Inflammatory macrophage treated with lipopolysaccharide for 4 hours (primary cell): Measurements from ENCODE around the gene SLA2.
"Not testable (repeated sequence)": the region's sequence is repeated elsewhere in the genome, so short reads cannot be mapped to it uniquely, and the experiment has no call there.

Experiments
- DNase-seq: peaks from one replicate; pipeline ENCODE4 v3.0.0-alpha.2; 2020

SLA2 gene

GRCh38 chr20:36644706-36645095 lies 1.3 kb downstream of the SLA2 start:
- no peak for DNase-seq

GRCh38 chr20:36644032-36644705 lies 1.8 kb downstream of the SLA2 start:
- no peak for DNase-seq

DNA sequence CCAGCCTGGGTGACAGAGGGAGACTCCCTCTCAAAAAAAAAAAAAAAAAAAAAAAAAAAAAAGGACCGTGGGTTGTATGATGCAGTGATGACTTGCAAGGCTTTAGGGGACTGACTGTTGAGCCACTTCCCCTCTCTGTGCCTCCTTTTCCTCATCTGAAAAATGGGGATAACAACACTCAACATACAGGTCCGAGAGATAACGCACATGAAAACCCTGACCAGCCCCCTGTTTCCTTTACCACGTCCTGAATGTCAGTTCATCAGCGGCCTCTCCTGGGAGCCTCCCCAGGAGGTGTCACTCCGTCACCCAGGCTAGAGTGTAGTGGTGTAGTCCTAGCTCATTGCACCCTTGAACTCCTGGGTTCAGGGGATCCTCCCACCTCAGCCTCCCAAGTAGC lies 3.9 kb downstream of the SLA2 start:
- peak; percentile 41 for DNase-seq

DNA sequence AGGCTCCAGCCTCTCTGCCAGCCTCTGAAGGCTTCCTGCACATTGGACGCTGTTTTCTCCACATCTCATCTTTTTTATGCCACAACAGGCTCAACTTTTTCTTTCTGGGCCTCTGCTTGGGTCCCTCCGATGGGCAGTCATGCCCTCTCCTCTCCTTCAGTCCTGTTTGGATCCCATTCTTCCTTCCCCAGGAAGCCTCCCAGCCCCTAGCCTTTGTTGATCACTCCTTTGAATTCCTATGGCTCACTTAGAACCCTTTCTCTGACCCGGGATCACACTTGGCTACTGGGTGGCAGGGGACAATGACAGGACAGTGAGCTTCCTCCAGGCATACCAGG lies 4.5 kb downstream of the SLA2 start:
- no peak for DNase-seq

- DNase-seq, result not testable (repeated sequence)
Measured at GRCh38 chr20:36638876-36639400, 7.1 kb downstream of the SLA2 start.

- DNase-seq, result no peak
Measured at GRCh38 chr20:36634342-36634741, 11.7 kb downstream of the SLA2 start.

DNA sequence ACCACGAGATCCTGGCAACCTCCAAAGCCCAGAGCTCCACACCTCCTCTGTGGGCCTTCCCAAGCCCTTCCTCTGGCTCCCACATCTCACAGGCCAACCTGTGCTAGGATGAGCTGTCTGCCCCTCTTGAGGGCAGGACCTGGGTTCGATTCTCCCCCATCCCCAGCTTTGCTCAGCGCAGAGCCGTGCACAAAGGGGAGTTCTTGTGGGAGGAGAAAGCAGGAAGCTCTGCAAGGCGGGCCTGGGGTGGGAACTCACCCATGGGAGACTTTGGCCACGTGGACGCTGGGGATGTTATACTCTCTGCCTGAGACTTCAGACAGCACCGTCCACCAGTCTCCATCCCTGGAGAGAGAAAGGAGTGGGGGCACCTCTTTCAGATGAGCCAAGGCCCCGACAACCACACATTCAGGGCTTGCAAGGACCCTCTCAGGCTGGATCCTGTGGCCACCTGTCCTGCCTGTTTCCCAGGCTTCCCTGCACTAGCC lies 12.7 kb downstream of the SLA2 start:
- no peak for DNase-seq

DNA sequence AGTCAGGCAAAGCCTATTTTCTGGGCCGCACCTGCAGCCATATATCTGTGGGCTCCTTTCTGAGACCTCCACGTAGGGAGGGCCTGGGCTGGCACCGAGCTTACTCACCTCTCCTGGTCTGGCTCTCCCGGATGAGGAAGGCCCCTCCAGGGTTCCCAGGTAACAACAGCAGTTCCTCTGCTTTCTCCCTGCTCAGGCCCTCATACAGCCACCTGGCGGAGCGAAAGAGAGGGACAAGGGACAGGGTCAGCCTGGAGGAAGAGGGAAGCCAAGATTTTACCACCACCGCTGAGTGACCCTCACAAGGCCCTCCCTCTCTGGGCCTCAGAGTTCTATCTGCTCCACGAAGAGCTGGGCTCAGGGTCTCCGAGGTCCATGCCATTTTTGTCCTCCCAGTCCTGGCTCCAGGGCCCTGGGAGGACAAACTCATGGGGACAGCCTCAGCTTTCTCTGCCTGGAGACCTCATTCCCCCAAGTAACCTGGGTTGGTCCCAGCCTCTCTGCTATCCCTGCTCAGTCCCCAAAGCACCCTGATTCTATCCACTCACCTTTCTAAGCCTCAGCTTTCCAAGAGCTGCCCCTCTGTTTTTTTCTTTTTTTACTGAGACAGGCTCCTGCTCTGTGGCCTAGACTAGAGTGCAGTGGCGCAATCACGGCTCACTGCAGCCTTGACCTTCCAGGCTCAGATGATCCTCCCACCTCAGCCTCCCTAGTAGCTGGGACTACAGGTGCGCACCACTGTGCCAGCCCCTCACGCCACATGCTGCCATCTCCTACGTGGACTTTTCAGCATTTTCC lies 13.3 kb downstream of the SLA2 start:
- DNase-seq, result no peak

DNA sequence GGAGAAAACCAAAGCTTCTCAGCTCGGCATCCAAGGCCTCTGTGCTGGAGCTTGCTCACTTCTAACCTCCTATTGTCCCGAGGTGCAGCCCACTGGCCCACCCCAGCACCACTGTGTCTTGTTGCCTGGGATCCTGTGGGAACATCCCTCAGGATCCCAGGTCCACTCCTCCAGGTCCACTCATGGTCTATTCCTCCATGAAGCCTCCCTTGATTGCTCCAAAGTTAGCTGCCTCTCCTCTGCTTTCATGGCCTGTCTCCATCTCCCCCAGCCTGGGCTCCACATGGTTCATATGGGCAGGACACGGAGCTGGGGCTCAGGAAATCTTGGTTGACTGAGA lies 13.9 kb downstream of the SLA2 start:
- no peak for DNase-seq

DNA sequence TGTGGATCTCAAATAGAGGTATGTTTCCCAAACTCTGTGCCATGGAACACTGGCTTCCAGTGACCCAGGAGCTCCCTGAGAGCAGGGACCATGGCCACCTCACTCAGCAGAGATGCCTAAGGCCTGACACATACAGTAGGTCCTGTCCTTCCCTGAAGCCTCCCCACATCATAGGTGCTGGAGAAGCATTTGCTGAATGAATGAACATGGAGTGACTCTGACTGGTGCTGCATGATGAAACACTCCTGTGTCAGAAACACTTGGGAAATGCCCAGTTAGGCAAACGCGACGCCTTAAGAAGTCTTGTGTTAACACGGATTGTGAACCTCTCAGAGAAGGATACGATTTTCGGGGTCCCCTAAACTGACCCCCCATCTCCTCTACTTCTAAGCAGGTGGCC lies 14.3 kb downstream of the SLA2 start:
- peak; percentile 43 for DNase-seq

DNA sequence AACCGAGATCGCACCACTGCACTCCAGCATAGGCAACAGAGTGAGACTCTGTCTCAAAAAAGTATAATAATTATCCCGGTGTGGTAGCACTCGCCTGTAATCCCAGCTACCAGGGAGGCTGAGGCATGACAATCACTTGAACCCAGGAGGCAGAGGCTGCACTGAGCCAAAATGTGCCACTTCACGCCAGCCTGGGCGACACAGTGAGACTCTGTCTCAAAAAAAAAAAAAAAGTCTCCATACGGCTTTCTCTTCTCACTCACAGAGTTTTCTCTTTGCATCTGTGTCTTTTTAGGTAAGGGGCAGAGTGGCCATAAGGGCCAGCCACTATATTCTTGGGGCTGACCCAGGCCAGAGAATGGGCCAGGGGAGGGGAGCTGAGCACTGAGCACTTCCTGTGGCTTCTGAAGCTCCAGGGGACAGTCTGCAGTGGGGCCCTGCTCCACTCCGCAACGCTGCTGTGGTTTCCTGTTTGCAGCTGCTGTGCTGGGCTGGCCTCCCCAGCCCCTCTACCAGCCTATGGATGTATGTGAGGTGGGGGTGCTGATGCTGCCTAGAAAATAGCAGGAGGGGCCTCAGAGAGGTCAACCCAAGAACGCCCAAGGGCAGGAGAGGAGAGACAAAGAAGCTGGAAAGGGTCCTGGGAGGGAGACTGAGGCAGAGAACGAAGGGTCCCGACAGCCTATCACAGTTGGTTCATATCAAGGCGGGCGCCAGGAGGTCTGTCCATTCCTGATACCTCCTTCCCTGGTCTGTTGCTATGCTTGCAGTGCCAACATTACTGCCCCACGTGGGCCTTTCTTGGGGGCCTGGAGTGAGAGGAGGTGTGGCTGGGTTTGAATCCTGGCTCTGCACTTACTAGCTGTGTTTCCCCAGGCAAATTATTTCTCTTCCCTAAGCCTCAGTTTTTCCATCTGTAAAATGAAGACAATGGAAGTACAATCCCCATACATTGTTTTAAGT lies 16.0 kb downstream of the SLA2 start:
- DNase-seq, result no peak

DNA sequence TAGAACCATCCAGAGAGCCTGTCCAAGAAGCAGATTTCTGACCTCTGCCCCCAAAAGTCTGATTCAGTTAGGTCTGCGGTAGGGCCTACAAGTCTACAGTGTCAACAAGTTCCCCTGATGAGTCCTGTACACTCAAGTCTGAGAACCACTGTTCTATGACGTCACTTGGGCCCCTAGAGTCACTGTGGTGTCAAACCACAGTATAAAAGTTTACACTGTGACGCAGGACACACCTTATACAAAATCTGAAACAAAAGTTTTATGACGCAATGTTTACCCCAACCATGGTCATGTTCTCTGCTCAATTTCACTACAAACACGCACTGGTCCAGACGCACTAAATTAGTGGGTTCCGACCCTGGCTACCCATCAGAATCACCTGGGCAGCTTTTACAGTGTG lies 17.9 kb downstream of the SLA2 start:
- DNase-seq, result no peak

GRCh38 chr20:36624944-36625324 lies 21.1 kb downstream of the SLA2 start:
- DNase-seq, result no peak

DNA sequence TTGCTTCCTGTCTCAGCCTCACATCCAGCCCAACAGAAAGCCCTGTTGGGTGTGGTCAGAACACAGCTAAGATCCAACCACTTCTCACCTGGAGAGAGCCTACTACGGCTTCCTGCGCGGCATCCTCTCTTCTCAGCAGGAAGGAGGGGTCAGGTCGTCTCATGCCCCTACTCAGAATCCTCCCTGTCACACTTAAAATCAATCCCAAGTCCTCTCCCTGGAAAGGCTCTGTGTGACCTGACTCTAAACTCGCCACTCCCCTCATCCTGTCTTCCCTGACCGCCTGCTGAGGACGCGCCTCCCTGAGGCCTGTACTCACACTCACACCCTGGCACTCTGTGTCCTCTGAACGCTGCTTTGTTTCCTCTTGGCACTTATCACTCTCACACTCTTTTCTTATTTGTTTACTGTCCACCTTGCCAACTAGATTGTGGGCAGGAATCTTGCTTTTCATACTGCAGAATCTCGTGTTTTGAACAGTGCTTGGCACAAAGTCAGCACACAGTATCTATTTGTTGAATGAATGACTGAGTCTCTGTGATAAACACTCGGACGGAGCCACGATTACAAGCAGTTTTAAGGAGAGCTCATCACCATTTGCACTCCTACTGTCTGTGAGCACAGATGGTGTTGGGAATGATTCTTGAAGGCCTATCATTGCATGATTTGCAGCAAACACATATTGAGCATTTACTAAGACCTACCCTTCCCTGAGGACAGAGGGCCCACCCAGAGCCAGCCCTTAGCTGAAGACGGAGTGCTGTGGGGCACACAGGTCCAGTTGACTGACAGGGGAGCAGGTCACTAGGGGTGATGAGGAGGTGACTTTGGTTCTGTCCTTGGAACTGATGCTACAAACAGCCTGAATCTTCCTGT lies 21.7 kb downstream of the SLA2 start:
- DNase-seq, result no peak

- no peak for DNase-seq
Measured at GRCh38 chr20:36623444-36623843, 22.6 kb downstream of the SLA2 start.

- DNase-seq, result no peak
Measured at GRCh38 chr20:36620917-36621316, 25.1 kb downstream of the SLA2 start.

GRCh38 chr20:36614781-36615557 lies 31.0 kb downstream of the SLA2 start:
- DNase-seq, result no peak

DNA sequence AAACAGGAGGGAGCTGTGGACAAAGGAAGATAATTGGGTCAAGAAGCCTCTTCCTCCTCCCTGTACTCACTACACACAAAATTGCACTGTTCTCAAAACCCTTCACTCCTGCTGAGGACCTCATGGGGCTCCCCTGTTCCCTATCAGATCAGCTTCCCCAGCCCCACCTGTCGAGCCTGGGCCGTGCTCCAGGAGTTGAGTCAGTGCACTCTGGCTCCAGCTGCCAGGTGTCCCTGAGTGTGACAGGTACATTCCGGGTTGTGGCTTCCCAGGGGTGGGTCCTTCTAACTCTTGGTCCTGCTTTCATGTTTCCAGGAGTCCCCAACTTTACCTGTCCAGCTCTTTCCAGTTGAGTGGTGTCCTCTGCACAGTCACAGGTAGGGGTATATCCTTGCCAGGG lies 32.0 kb downstream of the SLA2 start:
- DNase-seq, result no peak

DNA sequence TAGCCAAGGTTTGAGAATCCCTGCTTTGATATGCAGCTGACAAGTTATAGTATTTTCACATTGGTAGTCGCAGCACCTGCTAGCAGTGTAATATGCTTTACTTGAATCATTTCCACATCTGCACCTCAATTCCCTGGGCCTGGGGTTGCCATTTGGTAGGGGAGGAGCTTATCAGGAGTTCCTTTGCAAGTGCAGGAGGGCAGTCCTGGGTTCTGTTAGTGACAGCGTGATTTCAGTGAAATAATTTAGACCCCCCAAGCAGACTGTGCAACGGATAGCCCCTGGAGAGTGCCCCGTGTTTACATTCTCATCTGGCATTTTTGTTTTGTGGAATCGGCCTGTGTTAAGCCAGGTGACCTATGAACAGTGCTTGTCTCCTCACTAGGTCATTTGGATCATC lies 34.4 kb downstream of the SLA2 start:
- no peak for DNase-seq

GRCh38 chr20:36608388-36608728 lies 37.6 kb downstream of the SLA2 start:
- not testable (repeated sequence) for DNase-seq

DNA sequence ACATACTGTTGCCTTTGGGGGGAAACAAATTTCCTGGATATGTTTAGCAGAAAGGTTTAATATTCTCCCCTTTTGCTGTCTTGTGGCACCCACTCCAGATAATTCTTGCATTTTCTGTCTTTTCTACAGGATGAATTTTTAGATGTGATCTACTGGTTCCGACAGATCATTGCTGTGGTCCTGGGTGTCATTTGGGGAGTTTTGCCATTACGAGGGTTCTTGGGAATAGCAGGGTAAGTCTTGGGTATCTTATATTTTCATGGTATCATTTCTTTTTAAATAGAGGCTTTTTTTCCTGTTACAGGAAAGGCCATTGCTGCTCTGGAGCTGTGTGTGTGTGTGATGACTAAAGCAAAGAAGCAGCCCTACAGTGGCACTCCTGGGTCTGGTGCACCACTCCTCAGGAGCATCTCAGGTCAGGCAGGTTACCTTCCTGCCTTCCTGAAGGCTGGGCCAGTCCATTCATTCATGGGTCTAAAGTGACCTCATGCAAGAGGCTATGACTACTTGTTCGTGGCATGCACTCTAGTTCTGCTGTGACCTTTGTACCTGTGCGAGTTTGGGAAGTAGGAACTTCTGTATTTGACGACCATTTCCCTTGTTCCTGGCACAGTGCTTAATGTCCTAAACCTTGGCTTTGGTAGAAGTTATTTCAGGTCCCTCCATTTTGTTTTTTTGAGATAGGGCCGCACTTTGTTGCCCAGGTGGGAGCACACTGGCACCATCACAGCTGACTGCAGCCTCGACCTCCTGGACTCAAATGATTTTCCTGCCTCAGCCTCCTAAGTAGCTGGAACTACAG lies 38.2 kb downstream of the SLA2 start:
- DNase-seq, result peak; percentile 28
